Brain microvascular endothelial cell (primary cell): ENCODE data around the gene PRKCH.

Experiments
- DNase-seq: peaks from one replicate; pipeline ENCODE4 v3.0.0-alpha.2; 2020
- H3K27ac ChIP-seq: fragments of 250-450 bp; sonication (Bioruptor Pico); 2 replicates; pipeline ENCODE4 v1.5.1; 2020; ENCODE audit warnings: mild to moderate bottlenecking, moderate library complexity
- H3K27me3 ChIP-seq: fragments of 250-450 bp; sonication (Bioruptor Pico); replicated peaks from 2 replicates; pipeline ENCODE4 v1.5.1; 2020; ENCODE audit warnings: mild to moderate bottlenecking
- H3K36me3 ChIP-seq: fragments of 250-450 bp; sonication (Bioruptor Pico); replicated peaks from 2 replicates; pipeline ENCODE4 v1.5.1; 2020; ENCODE audit warnings: mild to moderate bottlenecking
- H3K4me3 ChIP-seq: 2 replicates; pipeline ENCODE4 v1.5.1; 2011; ENCODE audit warnings: low read depth, mild to moderate bottlenecking, control low read depth, low read length, moderate library complexity
- CTCF ChIP-seq: IDR thresholded peaks from 2 replicates; pipeline ENCODE4 v1.5.1; 2011; ENCODE audit warnings: low read depth, mild to moderate bottlenecking, moderate library complexity, low read length, control low read depth, inconsistent platforms; ENCODE audit errors: missing control alignments
- in situ Hi-C: cut with HindIII; loops from 2 replicates; pipeline ENCODE4 v1.10.0; 2017; ENCODE audit warnings: low sequenced_read_pairs, low pct_ligation_motif_present

PRKCH gene

DNA sequence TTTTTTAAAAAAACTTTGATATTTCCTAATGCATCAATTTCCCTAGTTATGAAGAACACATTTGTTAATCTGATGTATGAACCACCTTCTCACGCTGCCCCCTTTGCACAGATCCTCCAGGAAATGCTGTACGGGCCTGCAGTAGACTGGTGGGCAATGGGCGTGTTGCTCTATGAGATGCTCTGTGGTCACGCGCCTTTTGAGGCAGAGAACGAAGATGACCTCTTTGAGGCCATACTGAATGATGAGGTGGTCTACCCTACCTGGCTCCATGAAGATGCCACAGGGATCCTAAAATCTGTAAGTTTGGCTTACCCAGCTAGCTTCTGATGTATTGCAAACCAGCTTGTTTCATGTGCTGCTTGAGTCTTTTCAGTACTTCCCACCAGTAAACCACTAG lies 208.9 kb downstream of the PRKCH start:
- DNase-seq = no peak
- Histone ChIP-seq H3K36me3 (no peaks in the 10 kb centered on the region), H3K4me3 (no peak overlapping the region), H3K27ac (no peak overlapping the region), H3K27me3 (no peaks in the 10 kb centered on the region)
- in situ Hi-C loops = no loop called here
- TF ChIP-seq CTCF = no peak

- Histone ChIP-seq H3K36me3 (no peaks in the 10 kb centered on the region), H3K4me3 (no peak overlapping the region), H3K27ac (peak overlapping the region; percentile 5), H3K27me3 (no peaks in the 10 kb centered on the region)
- no peak for TF ChIP-seq CTCF
- DNase-seq = no peak
- in situ Hi-C loops = no loop called here
Measured at GRCh38 chr14:61530896-61531295, 209.5 kb downstream of the PRKCH start.

- H3K27me3 ChIP-seq = no peaks in the 10 kb centered on the region
- no peak overlapping the region for H3K4me3 ChIP-seq
- no peak for DNase-seq
- H3K27ac ChIP-seq = peak overlapping the region; percentile 5
- TF ChIP-seq CTCF = no peak
- H3K36me3 ChIP-seq = no peaks in the 10 kb centered on the region
- in situ Hi-C loops = no loop called here
Measured at GRCh38 chr14:61531465-61532122, 210.2 kb downstream of the PRKCH start.

- no peak for TF ChIP-seq CTCF
- in situ Hi-C loops = no loop called here
- no peaks in the 10 kb centered on the region for H3K36me3 ChIP-seq
- peak overlapping the region; percentile 5 for H3K27ac ChIP-seq
- H3K27me3 ChIP-seq = no peaks in the 10 kb centered on the region
- no peak overlapping the region for H3K4me3 ChIP-seq
- DNase-seq = no peak
Measured at GRCh38 chr14:61532123-61532505, 210.7 kb downstream of the PRKCH start.

- Histone ChIP-seq H3K36me3 (no peaks in the 10 kb centered on the region), H3K4me3 (no peak overlapping the region), H3K27me3 (no peaks in the 10 kb centered on the region), H3K27ac (no peak overlapping the region)
- no peak for TF ChIP-seq CTCF
- DNase-seq = no peak
- in situ Hi-C loops = no loop called here
Measured at GRCh38 chr14:61532763-61533162, 211.4 kb downstream of the PRKCH start.

DNA sequence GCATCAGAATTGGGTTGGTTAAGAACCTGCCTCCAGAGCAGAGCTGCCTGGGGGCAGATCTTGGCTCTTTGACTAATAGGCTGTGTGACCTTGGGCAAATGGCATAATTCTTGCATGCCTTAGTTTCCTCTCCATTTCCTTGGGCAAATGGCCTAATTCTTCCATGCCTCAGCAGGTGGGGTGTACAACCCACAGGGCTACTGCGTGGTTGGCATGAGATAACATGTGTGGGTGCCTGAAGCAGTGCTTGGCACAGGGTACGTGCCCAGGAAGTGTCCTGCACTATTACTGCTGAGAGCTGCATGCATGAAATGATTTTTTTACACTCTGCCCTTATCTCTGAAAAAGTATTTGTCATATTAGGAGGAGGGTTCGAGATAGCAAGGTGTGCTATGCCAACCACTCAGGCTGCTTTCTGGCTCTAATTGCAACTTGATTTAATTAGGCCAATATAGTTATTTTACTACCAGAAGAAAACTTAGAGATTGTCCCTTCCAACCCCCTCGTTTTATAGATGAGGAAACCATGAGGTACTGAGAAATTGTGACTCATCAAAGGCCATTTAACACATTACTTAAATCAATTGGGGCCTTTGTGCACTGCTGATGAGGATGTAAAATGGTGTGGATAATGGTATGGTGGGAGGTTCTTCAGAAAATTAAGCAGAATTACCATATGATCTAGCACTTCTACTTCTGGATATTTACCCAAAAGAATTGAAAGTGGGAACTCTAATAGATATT lies 212.3 kb downstream of the PRKCH start:
- H3K27me3 ChIP-seq = no peaks in the 10 kb centered on the region
- H3K36me3 ChIP-seq = no peaks in the 10 kb centered on the region
- in situ Hi-C loops = no loop called here
- H3K27ac ChIP-seq = no peak overlapping the region
- no peak overlapping the region for H3K4me3 ChIP-seq
- no peak for DNase-seq
- TF ChIP-seq CTCF = no peak
